Esophagus muscularis mucosa (tissue), 4 donors: Measurements from ENCODE around the gene MAP3K7. TPM values are rescaled to one million over a fixed set of nuclear protein-coding genes. Genes with fewer than 3 reads are reported as not detected.

Experiments
- DNase-seq: peaks from one replicate; pipeline ENCODE4 v3.0.0-alpha.2; 2017; ENCODE audit errors: extremely low spot score
- H3K27ac ChIP-seq, 4 donors: fragments of 200-600 bp; sonication (generic); replicated peaks in 1 of 4; 1 replicate in 3 of 4; 2 replicates in 1 of 4; pipeline ENCODE4 v1.5.1; 2016 to 2019; ENCODE audit warnings: mild to moderate bottlenecking in 1 of 4
- H3K27me3 ChIP-seq, 4 donors: fragments of 200-600 bp; sonication (generic); one replicate each; pipeline versions ENCODE4 v1.5.1 to v1.6.0; 2016 to 2019
- H3K36me3 ChIP-seq, 4 donors: fragments of 200-600 bp; sonication (generic); one replicate each; pipeline ENCODE4 v1.5.1; 2016 to 2019
- H3K4me1 ChIP-seq, 4 donors: fragments of 200-600 bp; sonication (generic); one replicate each; pipeline ENCODE4 v1.5.1; 2016 to 2019
- H3K4me3 ChIP-seq, 4 donors: fragments of 200-600 bp; sonication (generic); 1 replicate in 2 of 4; 2 replicates in 2 of 4; pipeline ENCODE4 v1.5.1; 2016 to 2019; ENCODE audit warnings: mild to moderate bottlenecking in 4 of 4, moderate library complexity in 1 of 4
- H3K9me3 ChIP-seq, 4 donors: fragments of 200-600 bp; sonication (generic); 1 replicate in 3 of 4; 2 replicates in 1 of 4; pipeline ENCODE4 v1.5.1; 2016 to 2019
- EP300 ChIP-seq: sonication (generic); formaldehyde crosslinking; IDR thresholded peaks from one replicate; pipeline ENCODE4 v1.6.1; 2017; ENCODE audit warnings: antibody characterized with exemption
- POLR2A ChIP-seq: fragments of 450-650 bp; IDR thresholded peaks from one replicate; pipeline ENCODE4 v1.6.1; 2017; ENCODE audit warnings: antibody characterized with exemption, moderate library complexity, mild to moderate bottlenecking, low read depth
- POLR2AphosphoS5 ChIP-seq, 2 donors: sonication (generic); formaldehyde crosslinking; IDR thresholded peaks; one replicate each; pipeline ENCODE4 v1.6.1; 2017; ENCODE audit warnings: antibody characterized with exemption in 2 of 2
- WGBS: methylation state at CpG from one replicate; pipeline ENCODE4 v1.1.5; 2018; 5-methylcytosine and 5-hydroxymethylcytosine counted together
- intact Hi-C: fragments of 100-400 bp; cut with DNase I; formaldehyde crosslinking; loops from one replicate; pipeline ENCODE4 v1.15.1; 2023
- total RNA-seq, 4 donors: library from RNA; depleted of rRNA; stranded (reverse); fragments of >200 nt; gene quantifications; one replicate each; pipeline versions ENCODE4 v1.1.0 to v1.2.1, GENCODE V29; 2016
- TF ChIP-seq, protein P1 (sequence below), 3 experiments: fragments of 200-600 bp in 2 of 3; fragments of 450-650 bp in 1 of 3; sonication (generic) in 2 of 3; IDR thresholded peaks; one replicate each; pipeline ENCODE4 v1.5.1; 2017 to 2019; ENCODE audit warnings: antibody characterized with exemption in 3 of 3, mild to moderate bottlenecking in 2 of 3, moderate library complexity in 1 of 3

The MAP3K7 gene
- total RNA-seq, 4 donors from 2014 or later, result 17.0 to 19.7 (median 18.2) TPM

DNA sequence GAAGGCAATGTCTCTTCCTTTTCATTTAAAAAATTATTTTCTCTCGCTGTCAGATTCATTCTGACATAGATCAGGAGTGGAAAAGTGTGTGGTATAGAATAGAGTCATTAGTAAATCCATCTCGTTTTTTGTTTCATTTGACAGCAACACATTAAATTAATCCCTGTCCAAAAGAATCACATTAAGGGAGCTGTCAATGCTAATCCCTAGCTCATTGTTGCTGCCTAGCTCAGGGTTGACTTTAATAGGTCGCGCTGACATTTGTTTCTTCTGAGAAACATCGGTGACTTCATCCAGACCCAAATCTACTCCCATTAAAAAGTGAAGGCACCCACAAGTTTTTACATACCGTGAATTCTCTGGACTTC lies 25.4 kb upstream of the MAP3K7 start:
- H3K4me3 ChIP-seq, result no peak overlapping the region
- 73% methylated on average over 6 of the region's 6 CpGs for WGBS
- peaks cover 10 to 20% (median 17%) of the 10 kb centered on the region in 4 donors for H3K4me1 ChIP-seq
- no peaks in the 10 kb centered on the region for H3K36me3 ChIP-seq
- no peak overlapping the region for H3K27ac ChIP-seq
- DNase-seq, result no peak
- intact Hi-C loops, result no loop called here
- H3K9me3 ChIP-seq, result no peaks in the 10 kb centered on the region
- TF ChIP-seq EP300 (no peak), POLR2AphosphoS5 (IDR thresholded peaks at IDR 0.05) (no peak), POLR2A (no peak)
- TF ChIP-seq, protein P1, sequence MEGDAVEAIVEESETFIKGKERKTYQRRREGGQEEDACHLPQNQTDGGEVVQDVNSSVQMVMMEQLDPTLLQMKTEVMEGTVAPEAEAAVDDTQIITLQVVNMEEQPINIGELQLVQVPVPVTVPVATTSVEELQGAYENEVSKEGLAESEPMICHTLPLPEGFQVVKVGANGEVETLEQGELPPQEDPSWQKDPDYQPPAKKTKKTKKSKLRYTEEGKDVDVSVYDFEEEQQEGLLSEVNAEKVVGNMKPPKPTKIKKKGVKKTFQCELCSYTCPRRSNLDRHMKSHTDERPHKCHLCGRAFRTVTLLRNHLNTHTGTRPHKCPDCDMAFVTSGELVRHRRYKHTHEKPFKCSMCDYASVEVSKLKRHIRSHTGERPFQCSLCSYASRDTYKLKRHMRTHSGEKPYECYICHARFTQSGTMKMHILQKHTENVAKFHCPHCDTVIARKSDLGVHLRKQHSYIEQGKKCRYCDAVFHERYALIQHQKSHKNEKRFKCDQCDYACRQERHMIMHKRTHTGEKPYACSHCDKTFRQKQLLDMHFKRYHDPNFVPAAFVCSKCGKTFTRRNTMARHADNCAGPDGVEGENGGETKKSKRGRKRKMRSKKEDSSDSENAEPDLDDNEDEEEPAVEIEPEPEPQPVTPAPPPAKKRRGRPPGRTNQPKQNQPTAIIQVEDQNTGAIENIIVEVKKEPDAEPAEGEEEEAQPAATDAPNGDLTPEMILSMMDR (IDR thresholded peaks at IDR 0.05), result no peak
- peaks cover 0 to 43% (median 0%) of the 10 kb centered on the region in 4 donors for H3K27me3 ChIP-seq

GRCh38 chr6:90611543-90612312 lies 24.9 kb upstream of the MAP3K7 start:
- 69% methylated on average over 25 of the region's 25 CpGs for WGBS
- DNase-seq, result no peak
- H3K4me3 ChIP-seq, result peak overlapping the region; percentile 62 to 71 (median 64)
- H3K9me3 ChIP-seq, result no peaks in the 10 kb centered on the region
- TF ChIP-seq, protein P1 (IDR thresholded peaks at IDR 0.05), result no peak
- no peak for TF ChIP-seq POLR2A
- TF ChIP-seq POLR2AphosphoS5 (IDR thresholded peaks at IDR 0.05), result no peak
- no peak for TF ChIP-seq EP300
- intact Hi-C loops, result no loop called here
- peaks cover 0 to 41% (median 0%) of the 10 kb centered on the region in 4 donors for H3K27me3 ChIP-seq
- peak overlapping the region in 3 of 4 donors; percentile 49 to 70 (median 63) for H3K27ac ChIP-seq
- peaks cover 10 to 20% (median 17%) of the 10 kb centered on the region in 4 donors for H3K4me1 ChIP-seq
- no peaks in the 10 kb centered on the region for H3K36me3 ChIP-seq

DNA sequence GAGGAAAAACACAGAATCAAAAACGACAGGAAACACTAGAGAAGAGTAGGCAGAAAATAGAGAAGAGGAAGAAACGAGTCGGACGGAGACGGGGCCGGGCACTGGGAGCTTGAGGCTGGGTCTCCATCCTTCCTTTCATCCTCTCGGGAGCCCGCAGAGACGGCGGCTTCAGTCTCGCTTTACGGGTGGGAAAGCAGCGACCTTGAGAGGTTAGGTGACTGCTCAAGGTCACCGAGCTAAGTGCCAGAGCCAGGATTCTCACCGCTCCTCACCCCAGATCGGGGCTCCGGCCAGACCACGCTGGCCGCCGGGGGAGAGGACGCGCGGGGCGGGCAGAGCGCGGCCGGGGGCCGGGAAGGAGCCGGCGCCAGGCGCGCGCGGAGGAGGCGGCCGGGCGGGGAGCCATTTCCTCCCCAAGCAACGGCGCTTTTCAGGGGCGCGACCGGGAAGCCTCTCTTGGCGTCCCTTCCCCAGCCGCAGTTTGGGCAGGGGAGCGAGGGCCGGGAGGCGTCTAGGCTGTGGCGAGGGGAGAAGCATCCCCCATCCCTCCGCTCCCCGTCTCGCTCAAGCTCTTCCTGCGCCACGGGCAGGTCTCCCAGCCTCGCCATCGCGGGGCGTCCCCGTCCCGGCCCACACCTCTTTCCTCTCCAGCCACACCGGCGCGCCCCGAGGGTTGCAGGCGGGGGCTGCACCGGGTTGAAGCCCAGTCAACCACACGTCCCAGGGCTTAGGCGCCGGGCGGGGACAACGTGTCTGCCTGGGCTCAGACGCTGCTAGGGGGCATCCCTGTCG lies 24.1 kb upstream of the MAP3K7 start:
- H3K9me3 ChIP-seq, result no peaks in the 10 kb centered on the region
- no peak for DNase-seq
- H3K27ac ChIP-seq, result peak overlapping the region; percentile 38 to 70 (median 56)
- TF ChIP-seq, protein P1 (IDR thresholded peaks at IDR 0.05), result no peak
- TF ChIP-seq POLR2A (no peak), EP300 (no peak), POLR2AphosphoS5 (IDR thresholded peaks at IDR 0.05) (no peak)
- WGBS, result 4% methylated on average over 41 of the region's 72 CpGs
- H3K27me3 ChIP-seq, result peaks cover 0 to 38% (median 0%) of the 10 kb centered on the region in 4 donors
- intact Hi-C loops, result no loop called here
- H3K36me3 ChIP-seq, result no peaks in the 10 kb centered on the region
- H3K4me3 ChIP-seq, result peak overlapping the region; percentile 62 to 71 (median 64)
- peaks cover 10 to 20% (median 17%) of the 10 kb centered on the region in 4 donors for H3K4me1 ChIP-seq

- 10% methylated on average over 22 of the region's 22 CpGs for WGBS
- DNase-seq, result no peak
- intact Hi-C loops, result no loop called here
- Histone ChIP-seq H3K36me3 (no peaks in the 10 kb centered on the region), H3K4me1 (peaks cover 10 to 20% (median 17%) of the 10 kb centered on the region in 4 donors), H3K4me3 (peak overlapping the region; percentile 62 to 71 (median 64)), H3K27me3 (peaks cover 0 to 32% (median 0%) of the 10 kb centered on the region in 4 donors), H3K9me3 (no peaks in the 10 kb centered on the region), H3K27ac (peak overlapping the region; percentile 38 to 70 (median 56))
- TF ChIP-seq POLR2A, result no peak
- no peak for TF ChIP-seq EP300
- TF ChIP-seq, protein P1 (IDR thresholded peaks at IDR 0.05), result no peak
- TF ChIP-seq POLR2AphosphoS5 (IDR thresholded peaks at IDR 0.05), result no peak
Measured at GRCh38 chr6:90610301-90610750, 23.5 kb upstream of the MAP3K7 start.
